KMS-11 (cell line): ENCODE measurements around the gene MEF2A.

Experiments
- H2AFZ ChIP-seq: fragments of 200-600 bp; sonication (generic); 2 replicates; pipeline ENCODE4 v1.6.1; 2016; ENCODE audit warnings: antibody characterized with exemption, mixed run types, low read depth
- H3K27ac ChIP-seq: fragments of 200-600 bp; sonication (generic); 2 replicates; pipeline ENCODE4 v1.6.1; 2016; ENCODE audit warnings: mild to moderate bottlenecking, mixed run types
- H3K27me3 ChIP-seq: fragments of 200-600 bp; sonication (generic); 2 replicates; pipeline ENCODE4 v1.6.1; 2017; ENCODE audit warnings: mild to moderate bottlenecking, low read depth, mixed run types, moderate library complexity; ENCODE audit not compliant: insufficient read depth
- H3K36me3 ChIP-seq: fragments of 200-600 bp; sonication (generic); 2 replicates; pipeline ENCODE4 v1.6.1; 2017; ENCODE audit warnings: mild to moderate bottlenecking, mixed run types; ENCODE audit not compliant: insufficient read depth
- H3K4me1 ChIP-seq: fragments of 200-600 bp; sonication (generic); 2 replicates; pipeline ENCODE4 v1.6.1; 2016; ENCODE audit warnings: mild to moderate bottlenecking, low read depth, mixed run types; ENCODE audit not compliant: poor library complexity, severe bottlenecking
- H3K4me2 ChIP-seq: fragments of 200-600 bp; sonication (generic); 2 replicates; pipeline ENCODE4 v1.7.0; 2016; ENCODE audit warnings: mild to moderate bottlenecking, mixed run types
- H3K4me3 ChIP-seq: fragments of 200-600 bp; sonication (generic); IDR thresholded peaks from 2 replicates; pipeline ENCODE4 v1.6.1; 2017; ENCODE audit warnings: low read depth, low read length, mixed read lengths; ENCODE audit not compliant: insufficient read depth
- H3K79me2 ChIP-seq: fragments of 200-600 bp; sonication (generic); 2 replicates; pipeline ENCODE4 v1.6.1; 2016; ENCODE audit warnings: low read depth, mixed run types; ENCODE audit not compliant: insufficient read depth
- H3K9ac ChIP-seq: fragments of 200-600 bp; sonication (generic); 2 replicates; pipeline ENCODE4 v1.6.1; 2016; ENCODE audit warnings: mild to moderate bottlenecking, mixed run types
- H4K20me1 ChIP-seq: fragments of 200-600 bp; sonication (generic); 2 replicates; pipeline ENCODE4 v1.6.1; 2016; ENCODE audit warnings: mild to moderate bottlenecking, mixed run types; ENCODE audit not compliant: insufficient read depth
- TF ChIP-seq, protein P1 (sequence below): fragments of 200-600 bp; sonication (generic); conservative IDR thresholded peaks from 2 replicates; pipeline ENCODE4 v1.6.1; 2017; ENCODE audit warnings: low read depth, mild to moderate bottlenecking, antibody characterized with exemption, low read length, moderate library complexity, mixed read lengths

Gene MEF2A

GRCh38 chr15:99727330-99727729 lies 161.5 kb downstream of the MEF2A start:
- H3K27me3 ChIP-seq = no peaks in the 10 kb centered on the region
- H3K36me3 ChIP-seq = no peaks in the 10 kb centered on the region
- TF ChIP-seq, protein P1, sequence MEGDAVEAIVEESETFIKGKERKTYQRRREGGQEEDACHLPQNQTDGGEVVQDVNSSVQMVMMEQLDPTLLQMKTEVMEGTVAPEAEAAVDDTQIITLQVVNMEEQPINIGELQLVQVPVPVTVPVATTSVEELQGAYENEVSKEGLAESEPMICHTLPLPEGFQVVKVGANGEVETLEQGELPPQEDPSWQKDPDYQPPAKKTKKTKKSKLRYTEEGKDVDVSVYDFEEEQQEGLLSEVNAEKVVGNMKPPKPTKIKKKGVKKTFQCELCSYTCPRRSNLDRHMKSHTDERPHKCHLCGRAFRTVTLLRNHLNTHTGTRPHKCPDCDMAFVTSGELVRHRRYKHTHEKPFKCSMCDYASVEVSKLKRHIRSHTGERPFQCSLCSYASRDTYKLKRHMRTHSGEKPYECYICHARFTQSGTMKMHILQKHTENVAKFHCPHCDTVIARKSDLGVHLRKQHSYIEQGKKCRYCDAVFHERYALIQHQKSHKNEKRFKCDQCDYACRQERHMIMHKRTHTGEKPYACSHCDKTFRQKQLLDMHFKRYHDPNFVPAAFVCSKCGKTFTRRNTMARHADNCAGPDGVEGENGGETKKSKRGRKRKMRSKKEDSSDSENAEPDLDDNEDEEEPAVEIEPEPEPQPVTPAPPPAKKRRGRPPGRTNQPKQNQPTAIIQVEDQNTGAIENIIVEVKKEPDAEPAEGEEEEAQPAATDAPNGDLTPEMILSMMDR = no peak
- H3K9ac ChIP-seq = no peak overlapping the region
- H3K79me2 ChIP-seq = no peaks in the 10 kb centered on the region
- H3K4me3 ChIP-seq = no peak overlapping the region
- no peak overlapping the region for H2AFZ ChIP-seq
- H4K20me1 ChIP-seq = no peaks in the 10 kb centered on the region
- no peak overlapping the region for H3K4me2 ChIP-seq
- no peaks in the 10 kb centered on the region for H3K4me1 ChIP-seq
- no peak overlapping the region for H3K27ac ChIP-seq

- H3K36me3 ChIP-seq = no peaks in the 10 kb centered on the region
These were observed 161.9 kb downstream of the MEF2A start for GRCh38 chr15:99727733-99728132.

DNA sequence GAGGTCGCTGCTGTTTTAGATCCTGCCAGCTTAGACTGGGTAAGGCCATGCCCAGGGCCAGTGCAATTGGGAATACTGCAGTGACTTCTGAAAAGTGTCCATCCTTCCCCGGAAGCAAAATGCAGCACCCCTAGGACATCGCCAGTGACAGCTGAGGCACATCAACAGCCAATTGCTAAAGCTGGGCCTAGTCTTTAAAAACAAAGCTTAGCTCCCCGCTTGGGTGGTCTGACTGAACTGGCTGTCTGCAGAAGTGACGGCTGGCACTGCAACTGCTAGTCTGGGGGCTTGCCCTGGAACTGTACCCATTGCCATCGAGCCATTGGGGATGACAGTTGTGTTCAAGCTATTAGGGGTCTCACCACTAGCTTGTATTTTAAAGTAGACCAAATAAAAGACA lies 163.1 kb downstream of the MEF2A start:
- H3K9ac ChIP-seq = no peak overlapping the region
- no peaks in the 10 kb centered on the region for H3K27me3 ChIP-seq
- TF ChIP-seq, protein P1 = no peak
- H3K27ac ChIP-seq = no peak overlapping the region
- H3K4me1 ChIP-seq = peaks cover 3% of the 10 kb centered on the region
- H4K20me1 ChIP-seq = no peaks in the 10 kb centered on the region
- no peaks in the 10 kb centered on the region for H3K79me2 ChIP-seq
- H3K36me3 ChIP-seq = no peaks in the 10 kb centered on the region
- H2AFZ ChIP-seq = no peak overlapping the region
- no peak overlapping the region for H3K4me3 ChIP-seq
- no peak overlapping the region for H3K4me2 ChIP-seq

More at GRCh38 chr15:99727733-99728132, 161.9 kb downstream of the MEF2A start:
- Histone ChIP-seq H4K20me1 (no peaks in the 10 kb centered on the region), H3K27ac (no peak overlapping the region), H3K4me3 (no peak overlapping the region), H3K27me3 (no peaks in the 10 kb centered on the region), H3K4me2 (no peak overlapping the region), H3K4me1 (no peaks in the 10 kb centered on the region), H3K79me2 (no peaks in the 10 kb centered on the region), H2AFZ (no peak overlapping the region), H3K9ac (no peak overlapping the region)
- TF ChIP-seq, protein P1 = no peak

DNA sequence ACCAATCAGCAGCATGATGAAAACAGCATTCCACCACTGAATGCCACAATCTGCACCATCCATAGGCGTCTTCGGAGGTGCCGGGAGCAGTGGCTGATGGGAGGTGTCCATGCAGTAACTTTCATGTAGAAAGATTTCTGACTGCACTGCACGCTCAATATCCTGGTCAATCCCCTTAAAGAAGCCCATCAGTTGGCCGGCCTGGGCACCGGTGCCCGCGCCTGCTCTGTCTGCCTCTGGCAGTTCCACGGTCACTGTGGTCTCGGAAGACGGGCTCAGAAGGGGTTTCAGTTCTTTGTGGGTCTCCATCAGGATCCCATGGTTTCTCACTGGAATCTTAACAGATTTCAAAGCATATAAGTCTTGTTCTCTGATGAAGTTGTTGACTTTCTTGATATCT lies 163.5 kb downstream of the MEF2A start:
- peaks cover 7% of the 10 kb centered on the region for H3K4me1 ChIP-seq

More for the DNA sequence above, 163.5 kb downstream of the MEF2A start:
- H3K4me3 ChIP-seq = no peak overlapping the region
- TF ChIP-seq, protein P1 = no peak
- no peaks in the 10 kb centered on the region for H3K27me3 ChIP-seq
- no peak overlapping the region for H2AFZ ChIP-seq
- H4K20me1 ChIP-seq = no peaks in the 10 kb centered on the region
- no peak overlapping the region for H3K4me2 ChIP-seq
- H3K79me2 ChIP-seq = no peaks in the 10 kb centered on the region
- no peak overlapping the region for H3K9ac ChIP-seq
- no peak overlapping the region for H3K27ac ChIP-seq
- no peaks in the 10 kb centered on the region for H3K36me3 ChIP-seq
